Bronchial epithelial cell (primary cell): ENCODE results near the gene SERTAD1. TPM values are rescaled to one million over a fixed set of nuclear protein-coding genes. Genes with fewer than 3 reads are reported as not detected.
A peak's percentile ranks its signal among the peaks of the same experiment; 100 is the strongest.

Experiments
- DNase-seq: peaks from one replicate; pipeline ENCODE4 v3.0.0-alpha.2; 2010; ENCODE audit warnings: low read depth
- FAIRE-seq: peaks from 2 replicates; lab custom pipeline; 2011; peaks lifted over from hg19 to GRCh38; lab: Jason Lieb, UNC
- H3K27me3 ChIP-seq: 2 replicates; pipeline ENCODE4 v1.5.1; 2011; ENCODE audit warnings: low read length; ENCODE audit not compliant: control insufficient read depth, insufficient read depth
- H3K36me3 ChIP-seq: 2 replicates; pipeline ENCODE4 v1.5.1; 2011; ENCODE audit warnings: low read length; ENCODE audit not compliant: control insufficient read depth, insufficient read depth
- H3K4me3 ChIP-seq: 2 replicates; pipeline ENCODE4 v1.5.1; 2011; ENCODE audit warnings: mild to moderate bottlenecking, low read depth, low read length, control low read depth
- CTCF ChIP-seq: IDR thresholded peaks from 2 replicates; pipeline ENCODE4 v1.5.1; 2011; ENCODE audit warnings: mild to moderate bottlenecking, moderate library complexity, low read length, control low read depth, inconsistent platforms; ENCODE audit not compliant: insufficient read depth, severe bottlenecking
- total RNA-seq: library from RNA; depleted of rRNA; stranded (reverse); fragments of >200 nt; gene quantifications from 2 replicates; pipeline ENCODE4 v1.2.1, GENCODE V29; 2014

Gene SERTAD1
- total RNA-seq, 1 donor from 2014 or later, result 41.6 TPM

- Histone ChIP-seq H3K27me3 (peaks cover 2% of the 10 kb centered on the region), H3K36me3 (no peaks in the 10 kb centered on the region), H3K4me3 (peak within 1 kb of the TSS; percentile 37)
- DNase-seq, result no peak
- no peak for FAIRE-seq
- no peak for TF ChIP-seq CTCF
Measured at GRCh38 chr19:40466985-40467734, 41.4 kb upstream of the SERTAD1 start, which contains the start of gene SPTBN4. Gene SPTBN4, plus strand, starts transcription at chr19:40467001. Its CDS starts 5,621 bp downstream, at chr19:40472622.

GRCh38 chr19:40466219-40466984 is 40.6 kb upstream of the SERTAD1 start:
- no peak for TF ChIP-seq CTCF
- FAIRE-seq, result peak; percentile 13
- DNase-seq, result no peak
- H3K36me3 ChIP-seq, result peaks cover 4% of the 10 kb centered on the region
- peak overlapping the region; percentile 37 for H3K4me3 ChIP-seq
- peaks cover 2% of the 10 kb centered on the region for H3K27me3 ChIP-seq

- no peak for TF ChIP-seq CTCF
- peaks cover 2% of the 10 kb centered on the region for H3K27me3 ChIP-seq
- H3K36me3 ChIP-seq, result peaks cover 4% of the 10 kb centered on the region
- FAIRE-seq, result no peak
- DNase-seq, result peak; percentile 97
- H3K4me3 ChIP-seq, result peak within 1 kb of the TSS; percentile 81
Measured at GRCh38 chr19:40465557-40466218, 39.9 kb upstream of the SERTAD1 start, which contains the start of gene BLVRB. Gene BLVRB, minus strand, starts transcription at chr19:40465745. Its CDS starts 57 bp downstream, at chr19:40465688.

- peak overlapping the region; percentile 81 for H3K4me3 ChIP-seq
- FAIRE-seq (no peak), DNase-seq (peak; percentile 58)
- peaks cover 4% of the 10 kb centered on the region for H3K36me3 ChIP-seq
- no peak for TF ChIP-seq CTCF
- peaks cover 2% of the 10 kb centered on the region for H3K27me3 ChIP-seq
Measured at GRCh38 chr19:40465025-40465556, 39.3 kb upstream of the SERTAD1 start.
